ENCODE measurements around the gene AQR. TPM values are rescaled to one million over a fixed set of nuclear protein-coding genes. Genes with fewer than 3 reads are reported as not detected.

Gene AQR
- total RNA-seq (10 to 100 TPM in 7 of 9 donors, 1 to 10 TPM in 2; 9.0 to 16.0 (median 12.1) TPM), polyA plus RNA-seq (10 to 100 TPM in 1 of 2 donors, 1 to 10 TPM in 1; 5.3 to 10.0 TPM)
- long read RNA-seq, donor 1, full-length matches to known transcripts = 12 of 15 reads
- long read RNA-seq, donor 1, partial matches to known transcripts = 2 of 15 reads
- long read RNA-seq, donor 1, other reads (novel, unspliced or antisense) = 1 of 15 reads
- long read RNA-seq, donor 2, full-length matches to known transcripts = 8 of 14 reads
- long read RNA-seq, donor 2, partial matches to known transcripts = 6 of 14 reads
- long read RNA-seq, donor 2, other reads (novel, unspliced or antisense) = 0 of 14 reads
- long read RNA-seq, donor 3, full-length matches to known transcripts = 10 of 12 reads
- long read RNA-seq, donor 3, partial matches to known transcripts = 1 of 12 reads
- long read RNA-seq, donor 3, other reads (novel, unspliced or antisense) = 1 of 12 reads

- no peaks in the 10 kb centered on the region for H3K9me3 ChIP-seq
- intact Hi-C loops (cut with DNase I) = loop anchor here in 4 of 10 donors (1.0 to 2.0 kb wide), 2 partner anchors 19 kb away; partner anchors contain the start of gene ZNF770 (in 4 of the 4)
- peak within 1 kb of the TSS in 11 of 12 donors; percentile 64 to 88 (median 83) for H3K27ac ChIP-seq
- peaks cover 0 to 40% (median 25%) of the 10 kb centered on the region in 12 donors for H3K4me1 ChIP-seq
- peaks cover 0 to 8% (median 0%) of the 10 kb centered on the region in 9 donors for H3K36me3 ChIP-seq
- ATAC-seq = peak; percentile 100
- 0% methylated on average over 29 to 44 of the region's 44 CpGs for WGBS, 4 donors
- no peaks in the 10 kb centered on the region for H3K27me3 ChIP-seq
- H3K4me3 ChIP-seq = peak within 1 kb of the TSS; percentile 63 to 97 (median 84)
- TF ChIP-seq POLR2A (IDR thresholded peaks at IDR 0.05) (peak in 1 of 2 donors; percentile 71), CTCF (IDR thresholded peaks at IDR 0.05) (peak; percentile 56 to 98 (median 87))
- peak; percentile 95 to 98 (median 96) for DNase-seq
These were observed at the start of gene AQR for GRCh38 chr15:34969340-34970097. Gene AQR (minus strand): TSS chr15:34969742. CDS start chr15:34969613, 129 bp downstream.

- Histone ChIP-seq H3K4me3 (no peak overlapping the region), H3K27me3 (no peaks in the 10 kb centered on the region), H3K4me1 (no peaks in the 10 kb centered on the region), H3K36me3 (no peaks in the 10 kb centered on the region), H3K27ac (no peak overlapping the region), H3K9me3 (no peaks in the 10 kb centered on the region)
- DNase-seq = no peak
- TF ChIP-seq POLR2A (IDR thresholded peaks at IDR 0.05) (no peak), CTCF (IDR thresholded peaks at IDR 0.05) (no peak)
- intact Hi-C loops (cut with DNase I) = no loop called here
- no peak for ATAC-seq
These were observed 44.7 kb upstream of the AQR start for GRCh38 chr15:35014241-35014640.

- Histone ChIP-seq H3K4me3 (no peak overlapping the region), H3K27me3 (no peaks in the 10 kb centered on the region), H3K4me1 (no peaks in the 10 kb centered on the region), H3K27ac (no peak overlapping the region), H3K36me3 (no peaks in the 10 kb centered on the region), H3K9me3 (no peaks in the 10 kb centered on the region)
- 59 to 69% (median 63%) methylated on average over 4 of the region's 4 CpGs for whole genome bisulfite sequencing, 4 donors
- intact Hi-C loops (cut with DNase I) = no loop called here
- no peak for DNase-seq
- no peak for ATAC-seq
- TF ChIP-seq CTCF (IDR thresholded peaks at IDR 0.05) (no peak), POLR2A (IDR thresholded peaks at IDR 0.05) (no peak)
These were observed 43.8 kb upstream of the AQR start for GRCh38 chr15:35013370-35013769.

- WGBS, 4 donors = 89 to 97% (median 93%) methylated on average over 2 of the region's 2 CpGs
- H3K9me3 ChIP-seq = no peaks in the 10 kb centered on the region
- no peak overlapping the region for H3K4me3 ChIP-seq
- TF ChIP-seq CTCF (IDR thresholded peaks at IDR 0.05) (no peak), POLR2A (IDR thresholded peaks at IDR 0.05) (no peak)
- intact Hi-C loops (cut with DNase I) = no loop called here
- H3K36me3 ChIP-seq = no peaks in the 10 kb centered on the region
- DNase-seq = no peak
- ATAC-seq = no peak
- no peak overlapping the region for H3K27ac ChIP-seq
- H3K4me1 ChIP-seq = peaks cover 0 to 11% (median 0%) of the 10 kb centered on the region in 12 donors
- H3K27me3 ChIP-seq = no peaks in the 10 kb centered on the region
These were observed 37.9 kb upstream of the AQR start for GRCh38 chr15:35007397-35007796.

Data from heart left ventricle (tissue), 16 donors.